GM12873 (cell line): ENCODE data around the gene CHPF.

Source experiments
- CTCF ChIP-seq: IDR thresholded peaks from 2 replicates; pipeline ENCODE4 v1.5.1; 2012; ENCODE audit warnings: low read depth, mild to moderate bottlenecking, moderate library complexity, low read length, control low read depth; ENCODE audit not compliant: insufficient read depth; ENCODE audit errors: missing control alignments

CHPF gene

GRCh38 chr2:219543596-219544358 is at the start of gene CHPF, which contains the start of gene TMEM198:
Gene CHPF, minus strand, starts transcription at chr2:219543809. Its CDS starts 271 bp downstream, at chr2:219543538.
Gene TMEM198, plus strand, starts transcription at chr2:219544028. Its CDS starts 700 bp downstream, at chr2:219544728.
- TF ChIP-seq CTCF, result no peak

GRCh38 chr2:219593154-219593553 is 49.5 kb upstream of the CHPF start:
- TF ChIP-seq CTCF, result no peak

GRCh38 chr2:219592736-219593135 is 49.1 kb upstream of the CHPF start:
- no peak for TF ChIP-seq CTCF

- TF ChIP-seq CTCF, result no peak
Observed at GRCh38 chr2:219591091-219591490, 47.5 kb upstream of the CHPF start.

GRCh38 chr2:219581346-219581745 is 37.7 kb upstream of the CHPF start:
- no peak for TF ChIP-seq CTCF

- no peak for TF ChIP-seq CTCF
Observed at GRCh38 chr2:219578811-219579613, 35.4 kb upstream of the CHPF start.
